GM12891 (cell line): ENCODE results near the gene SIN3A.

Source experiments
- PAX5 ChIP-seq: IDR thresholded peaks from 2 replicates; pipeline ENCODE4 v1.6.1; 2011; ENCODE audit warnings: low read length, moderate library complexity, mild to moderate bottlenecking; ENCODE audit not compliant: insufficient read depth, severe bottlenecking
- POLR2A ChIP-seq: IDR thresholded peaks from 2 replicates; pipeline ENCODE4 v1.6.1; 2011; ENCODE audit warnings: low read depth, low read length, control low read depth
- POLR2AphosphoS5 ChIP-seq: IDR thresholded peaks from 2 replicates; pipeline ENCODE4 v1.6.1; 2011; ENCODE audit warnings: low read depth, low read length, control low read depth
- POU2F2 ChIP-seq: IDR thresholded peaks from 2 replicates; pipeline ENCODE4 v1.6.1; 2011; ENCODE audit warnings: low read depth, mild to moderate bottlenecking, control low read depth, low read length, moderate library complexity
- SPI1 ChIP-seq: IDR thresholded peaks from 2 replicates; pipeline ENCODE4 v1.6.1; 2011; ENCODE audit warnings: low read depth, low read length, control low read depth
- TAF1 ChIP-seq: IDR thresholded peaks from 2 replicates; pipeline ENCODE4 v1.6.1; 2011; ENCODE audit warnings: low read depth, low read length, control low read depth

DNA sequence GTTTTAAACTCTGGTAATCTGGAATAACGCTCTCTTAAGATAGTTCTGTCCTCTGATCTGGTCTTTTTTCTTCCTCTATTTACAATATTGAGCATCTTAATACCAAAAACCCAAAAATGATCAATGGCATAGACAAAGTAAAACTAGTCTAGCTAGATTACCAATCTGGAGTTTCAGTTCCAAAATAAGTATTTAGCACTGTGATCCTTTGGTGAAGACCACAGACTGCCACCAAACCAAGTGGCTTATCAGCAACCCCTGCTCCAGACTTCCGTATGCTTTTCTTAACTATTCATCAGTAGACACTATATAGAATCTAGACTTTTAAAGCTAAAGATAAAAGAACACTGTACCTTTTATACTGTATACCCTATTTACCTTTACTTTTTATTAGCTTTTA is 47.6 kb downstream of the SIN3A start:
- no peak for TF ChIP-seq TAF1
- no peak for TF ChIP-seq POLR2AphosphoS5
- no peak for TF ChIP-seq POLR2A
- no peak for TF ChIP-seq POU2F2
- TF ChIP-seq SPI1, result no peak
- TF ChIP-seq PAX5, result no peak
